Neural cell (in vitro differentiated cells): ENCODE data around the gene SLC5A2. TPM values are rescaled to one million over a fixed set of nuclear protein-coding genes. Genes with fewer than 3 reads are reported as not detected.

Source experiments
- H2AFZ ChIP-seq: fragments of 200-600, 300-800 bp; sonication (generic), shearing (Covaris generic); 2 replicates; pipeline ENCODE4 v1.6.0; 2014; ENCODE audit warnings: low read depth, mild to moderate bottlenecking, antibody characterized with exemption, low read length, moderate library complexity
- H3F3A ChIP-seq: fragments of 200-600 bp; shearing (Covaris generic); 2 replicates; pipeline ENCODE4 v1.6.1; 2016; ENCODE audit warnings: mild to moderate bottlenecking, moderate library complexity, mixed read lengths, antibody characterized with exemption, low read length; ENCODE audit not compliant: insufficient read depth, poor library complexity, severe bottlenecking
- H3K27ac ChIP-seq: fragments of 200-600, 300-800 bp; sonication (generic), shearing (Covaris generic); 2 replicates; pipeline ENCODE4 v1.5.1; 2014; ENCODE audit warnings: mild to moderate bottlenecking, low read length, moderate library complexity
- H3K27me3 ChIP-seq: fragments of 300-800, 200-600 bp; sonication (generic), shearing (Covaris generic); 2 replicates; pipeline ENCODE4 v1.6.0; 2014; ENCODE audit warnings: mild to moderate bottlenecking, low read depth, low read length, moderate library complexity; ENCODE audit not compliant: insufficient read depth
- H3K36me3 ChIP-seq: fragments of 300-800, 200-600 bp; sonication (generic), shearing (Covaris generic); 2 replicates; pipeline ENCODE4 v1.5.1; 2014; ENCODE audit warnings: mild to moderate bottlenecking, antibody characterized with exemption, low read length, moderate library complexity; ENCODE audit not compliant: insufficient read depth
- H3K4me2 ChIP-seq: fragments of 300-800, 200-600 bp; sonication (generic), shearing (Covaris generic); 2 replicates; pipeline ENCODE4 v1.6.0; 2014; ENCODE audit warnings: mild to moderate bottlenecking, low read length
- H3K4me3 ChIP-seq: fragments of 300-800, 200-600 bp; sonication (generic), shearing (Covaris generic); 2 replicates; pipeline ENCODE4 v1.5.1; 2014; ENCODE audit warnings: mild to moderate bottlenecking, low read length, moderate library complexity
- H3K79me2 ChIP-seq: fragments of 200-600 bp; shearing (Covaris generic); replicated peaks from 2 replicates; pipeline ENCODE4 v1.6.0; 2014; ENCODE audit warnings: mild to moderate bottlenecking, low read length, moderate library complexity; ENCODE audit not compliant: insufficient read depth
- H3K9ac ChIP-seq: fragments of 300-800, 200-600 bp; sonication (generic), shearing (Covaris generic); 2 replicates; pipeline ENCODE4 v1.6.1; 2016; ENCODE audit warnings: mild to moderate bottlenecking, low read length, mixed read lengths
- H3K9me2 ChIP-seq: fragments of 200-600 bp; shearing (Covaris generic); 2 replicates; pipeline ENCODE4 v1.6.1; 2016; ENCODE audit warnings: mild to moderate bottlenecking, low read length, mixed read lengths; ENCODE audit not compliant: insufficient read depth
- H3K9me3 ChIP-seq: fragments of 200-600, 300-800 bp; sonication (generic), shearing (Covaris generic); 2 replicates; pipeline ENCODE4 v1.6.1; 2016; ENCODE audit warnings: mild to moderate bottlenecking, mixed run types, low read length, moderate library complexity, mixed read lengths
- H4K20me1 ChIP-seq: fragments of 200-600 bp; shearing (Covaris generic); 2 replicates; pipeline ENCODE4 v1.6.1; 2016; ENCODE audit warnings: mild to moderate bottlenecking, mixed run types; ENCODE audit not compliant: insufficient read depth
- CTCF ChIP-seq: fragments of 450-650 bp; IDR thresholded peaks from 2 replicates; pipeline ENCODE4 v1.5.1; 2014; ENCODE audit warnings: antibody characterized with exemption, mild to moderate bottlenecking, moderate library complexity; ENCODE audit not compliant: poor library complexity, severe bottlenecking
- EP300 ChIP-seq: fragments of 450-650 bp; conservative IDR thresholded peaks from 2 replicates; pipeline ENCODE4 v1.6.1; 2014; ENCODE audit warnings: antibody characterized with exemption, mild to moderate bottlenecking, moderate library complexity; ENCODE audit not compliant: poor library complexity, severe bottlenecking
- EZH2 ChIP-seq: fragments of 200-600, 300-800 bp; shearing (Covaris generic), sonication (generic); IDR thresholded peaks from 2 replicates; pipeline ENCODE4 v1.6.1; 2014; ENCODE audit warnings: antibody characterized with exemption, low read length, borderline replicate concordance, mild to moderate bottlenecking; ENCODE audit not compliant: insufficient read depth, poor library complexity, severe bottlenecking
- MXI1 ChIP-seq: fragments of 450-650 bp; conservative IDR thresholded peaks from 2 replicates; pipeline ENCODE4 v1.6.1; 2014; ENCODE audit warnings: antibody characterized with exemption, mild to moderate bottlenecking; ENCODE audit not compliant: poor library complexity, severe bottlenecking
- POLR2AphosphoS5 ChIP-seq: IDR thresholded peaks from 2 replicates; pipeline ENCODE4 v1.6.1; 2012
- RAD21 ChIP-seq: fragments of 450-650 bp; conservative IDR thresholded peaks from 2 replicates; pipeline ENCODE4 v1.6.1; 2014; ENCODE audit warnings: antibody characterized with exemption, mild to moderate bottlenecking, moderate library complexity
- REST ChIP-seq: IDR thresholded peaks from 2 replicates; pipeline ENCODE4 v1.6.1; 2012; ENCODE audit warnings: borderline replicate concordance
- SMC3 ChIP-seq: fragments of 450-650 bp; conservative IDR thresholded peaks from 2 replicates; pipeline ENCODE4 v1.6.1; 2014; ENCODE audit warnings: antibody characterized with exemption, mild to moderate bottlenecking, moderate library complexity; ENCODE audit not compliant: poor library complexity
- TAF1 ChIP-seq: IDR thresholded peaks from 2 replicates; pipeline ENCODE4 v1.6.1; 2012; ENCODE audit warnings: low read depth
- polyA plus RNA-seq: library from polyadenylated mRNA; depleted of rRNA; stranded (reverse); fragments of >200 nt; gene quantifications from 2 replicates; pipeline ENCODE4 v1.2.3, GENCODE V29; 2014

SLC5A2 gene
- polyA plus RNA-seq, 1 donor from 2014 or later = not detected

GRCh38 chr16:31487720-31488467 is 5.0 kb downstream of the SLC5A2 start:
- H3K9ac ChIP-seq = peak overlapping the region; percentile 27
- no peaks in the 10 kb centered on the region for H4K20me1 ChIP-seq
- H3K79me2 ChIP-seq = no peaks in the 10 kb centered on the region
- H3K27ac ChIP-seq = no peak overlapping the region
- H3K36me3 ChIP-seq = no peaks in the 10 kb centered on the region
- no peak overlapping the region for H2AFZ ChIP-seq
- H3K9me3 ChIP-seq = no peaks in the 10 kb centered on the region
- peak overlapping the region; percentile 74 for H3K4me3 ChIP-seq
- H3K9me2 ChIP-seq = no peaks in the 10 kb centered on the region
- TF ChIP-seq EZH2 = peak; percentile 30
- no peak for TF ChIP-seq REST
- no peak for TF ChIP-seq EP300
- TF ChIP-seq TAF1 = no peak
- no peak for TF ChIP-seq POLR2AphosphoS5
- TF ChIP-seq RAD21 = no peak
- H3K4me2 ChIP-seq = peak overlapping the region; percentile 52
- no peaks in the 10 kb centered on the region for H3F3A ChIP-seq
- H3K27me3 ChIP-seq = peaks cover 39% of the 10 kb centered on the region

- no peak overlapping the region for H2AFZ ChIP-seq
- no peaks in the 10 kb centered on the region for H3K79me2 ChIP-seq
- no peak for TF ChIP-seq REST
- no peak for TF ChIP-seq RAD21
- no peak for TF ChIP-seq EP300
- no peak for TF ChIP-seq POLR2AphosphoS5
- no peak for TF ChIP-seq SMC3
- no peak for TF ChIP-seq EZH2
- TF ChIP-seq TAF1 = no peak
- TF ChIP-seq CTCF = no peak
- TF ChIP-seq MXI1 = no peak
- peak overlapping the region; percentile 27 for H3K9ac ChIP-seq
- peaks cover 39% of the 10 kb centered on the region for H3K27me3 ChIP-seq
- no peaks in the 10 kb centered on the region for H3F3A ChIP-seq
- H3K9me3 ChIP-seq = no peaks in the 10 kb centered on the region
- H3K27ac ChIP-seq = no peak overlapping the region
- no peaks in the 10 kb centered on the region for H3K9me2 ChIP-seq
- H3K4me2 ChIP-seq = peak overlapping the region; percentile 52
- peak overlapping the region; percentile 74 for H3K4me3 ChIP-seq
- no peaks in the 10 kb centered on the region for H4K20me1 ChIP-seq
- no peaks in the 10 kb centered on the region for H3K36me3 ChIP-seq
Measured at GRCh38 chr16:31488468-31489297, 5.8 kb downstream of the SLC5A2 start.
